HCT116 (cell line): Measurements from ENCODE around the gene USP15. TPM values are rescaled to one million over a fixed set of nuclear protein-coding genes. Genes with fewer than 3 reads are reported as not detected.

ENCODE experiments used
- ATAC-seq: fragments of 200-7000 bp; cut with Tn5 transposase; 2 replicates; pipeline ENCODE4 v1.9.1; 2020; ENCODE audit warnings: mild to moderate bottlenecking, moderate library complexity
- BruUV-seq: library from RNA; stranded (reverse); fragments of 400-500 nt; replicated peaks from 2 replicates; lab custom pipeline; 2021; lab: Mats Ljungman, UMichigan
- CTCF ChIA-PET: fragments of 300-600 bp; sonication (Branson Sonifier 250); formaldehyde crosslinking; loops from one replicate; lab custom pipeline; 2021; ENCODE audit warnings: antibody characterized with exemption; lab: Charles Lee
- POLR2A ChIA-PET: fragments of 300-600, 350-600 bp; sonication (Branson Sonifier 250); formaldehyde crosslinking; loops from one replicate; lab custom pipeline; 2021; ENCODE audit warnings: antibody characterized with exemption; lab: Charles Lee
- RAD21 ChIA-PET, 2 experiments: fragments of 300-600 bp; sonication (Branson Sonifier 250); formaldehyde crosslinking; loops; one replicate each; lab custom pipeline; 2023; ENCODE audit warnings: low total read pairs in 2 of 2; ENCODE audit not compliant: uncharacterized antibody in 2 of 2, unreplicated experiment in 2 of 2, low non-redundant PET in 1 of 2; lab: Charles Lee
- DNase-seq: peaks from one replicate; pipeline ENCODE4 v3.0.0-alpha.2; 2010; ENCODE audit warnings: low read depth, low spot score
- H2AFZ ChIP-seq: fragments of 200-600 bp; shearing (Covaris generic), sonication (generic); 2 replicates; pipeline ENCODE4 v1.6.1; 2017; ENCODE audit warnings: low read depth, mixed run types, mixed read lengths, antibody characterized with exemption, low read length; ENCODE audit not compliant: poor library complexity, severe bottlenecking
- H3K27ac ChIP-seq: 2 replicates; pipeline ENCODE4 v1.5.1; 2012; ENCODE audit warnings: low read depth, low read length
- H3K27me3 ChIP-seq: fragments of 200-600 bp; sonication (generic); 2 replicates; pipeline ENCODE4 v1.6.1; 2016; ENCODE audit warnings: mixed run types, low read length, mixed read lengths; ENCODE audit not compliant: insufficient read depth
- H3K36me3 ChIP-seq, 2 experiments: fragments of 200-500 bp in 1 of 2; fragments of 200-600 bp in 1 of 2; sonication (Bioruptor generic) in 1 of 2; sonication (generic) in 1 of 2; 2 replicates each; pipeline versions ENCODE4 v1.5.1 to v1.6.1; 2014 to 2016; ENCODE audit warnings: low read length in 2 of 2, inconsistent platforms in 1 of 2, mixed read lengths in 1 of 2, mixed run types in 1 of 2; ENCODE audit not compliant: insufficient read depth in 2 of 2, control insufficient read depth in 1 of 2
- H3K4me1 ChIP-seq, 2 experiments: fragments of 200-600 bp in 1 of 2; sonication (generic) in 1 of 2; 2 replicates each; pipeline versions ENCODE4 v1.5.1 to v1.6.1; 2012 to 2017; ENCODE audit warnings: low read length in 2 of 2, inconsistent platforms in 1 of 2, mild to moderate bottlenecking in 1 of 2, mixed read lengths in 1 of 2, mixed run types in 1 of 2, moderate library complexity in 1 of 2; ENCODE audit not compliant: insufficient read depth in 2 of 2, control insufficient read depth in 1 of 2
- H3K4me2 ChIP-seq: fragments of 200-600 bp; sonication (generic); 2 replicates; pipeline ENCODE4 v1.6.1; 2017; ENCODE audit warnings: mixed run types, low read length, mixed read lengths
- H3K4me3 ChIP-seq, 2 experiments: fragments of 200-600 bp in 1 of 2; sonication (generic) in 1 of 2; replicated peaks in 1 of 2; 2 replicates each; pipeline ENCODE4 v1.5.1; 2011 to 2016; ENCODE audit warnings: low read length in 2 of 2, control low read depth in 1 of 2, low read depth in 1 of 2, mild to moderate bottlenecking in 1 of 2, mixed read lengths in 1 of 2, mixed run types in 1 of 2
- H3K79me2 ChIP-seq: fragments of 200-600 bp; sonication (generic); 2 replicates; pipeline ENCODE4 v1.6.1; 2017; ENCODE audit warnings: mild to moderate bottlenecking, mixed run types, low read length, moderate library complexity, mixed read lengths; ENCODE audit not compliant: insufficient read depth
- H3K9ac ChIP-seq: fragments of 200-600 bp; sonication (generic); 2 replicates; pipeline ENCODE4 v1.6.1; 2016; ENCODE audit warnings: low read length, mixed read lengths
- H3K9me2 ChIP-seq: fragments of 200-600 bp; sonication (generic), shearing (Covaris generic); 2 replicates; pipeline ENCODE4 v1.6.1; 2017; ENCODE audit warnings: mixed run types, mild to moderate bottlenecking, moderate library complexity; ENCODE audit not compliant: insufficient read depth
- H3K9me3 ChIP-seq, 2 experiments: fragments of 200-500 bp in 1 of 2; fragments of 200-600 bp in 1 of 2; sonication (Bioruptor generic) in 1 of 2; sonication (generic) in 1 of 2; 2 replicates each; pipeline ENCODE4 v1.6.1; 2014 to 2017; ENCODE audit warnings: low read length in 2 of 2, mixed read lengths in 2 of 2, inconsistent platforms in 1 of 2, low read depth in 1 of 2, mild to moderate bottlenecking in 1 of 2, mixed run types in 1 of 2, moderate library complexity in 1 of 2; ENCODE audit not compliant: control insufficient read depth in 1 of 2, insufficient read depth in 1 of 2
- H4K20me1 ChIP-seq: fragments of 200-600 bp; sonication (generic), shearing (Covaris generic); 2 replicates; pipeline ENCODE4 v1.6.1; 2017; ENCODE audit warnings: mixed run types, mild to moderate bottlenecking, moderate library complexity; ENCODE audit not compliant: insufficient read depth
- ATF3 ChIP-seq: IDR thresholded peaks from 2 replicates; pipeline ENCODE4 v1.6.1; 2012
- CBX3 ChIP-seq: IDR thresholded peaks from 2 replicates; pipeline ENCODE4 v1.6.1; 2012; ENCODE audit warnings: low read depth
- EGR1 ChIP-seq: IDR thresholded peaks from 2 replicates; pipeline ENCODE4 v1.6.1; 2012; ENCODE audit warnings: low read depth
- ELF1 ChIP-seq: IDR thresholded peaks from 2 replicates; pipeline ENCODE4 v1.6.1; 2012; ENCODE audit warnings: low read depth, borderline replicate concordance
- EZH2phosphoT487 ChIP-seq: fragments of 200-600 bp; IDR thresholded peaks from 2 replicates; pipeline ENCODE4 v1.6.1; 2018; ENCODE audit warnings: antibody characterized with exemption, borderline replicate concordance
- FOSL1 ChIP-seq: IDR thresholded peaks from 2 replicates; pipeline ENCODE4 v1.6.1; 2012; ENCODE audit warnings: low read depth
- JUND ChIP-seq: IDR thresholded peaks from 2 replicates; pipeline ENCODE4 v1.6.1; 2012
- MAX ChIP-seq: IDR thresholded peaks from 2 replicates; pipeline ENCODE4 v1.6.1; 2012
- POLR2A ChIP-seq: IDR thresholded peaks from 2 replicates; pipeline ENCODE4 v1.7.0; 2011; ENCODE audit warnings: borderline replicate concordance; ENCODE audit not compliant: insufficient read depth, insufficient read length; ENCODE audit errors: extremely low read depth
- POLR2AphosphoS5 ChIP-seq: IDR thresholded peaks from 2 replicates; pipeline ENCODE4 v1.6.1; 2011; ENCODE audit warnings: mild to moderate bottlenecking, low read depth, low read length, moderate library complexity
- RAD21 ChIP-seq: IDR thresholded peaks from 2 replicates; pipeline ENCODE4 v1.6.1; 2012; ENCODE audit warnings: low read depth, mild to moderate bottlenecking
- REST ChIP-seq: IDR thresholded peaks from 2 replicates; pipeline ENCODE4 v1.6.1; 2012; ENCODE audit warnings: low read depth
- SIN3A ChIP-seq: IDR thresholded peaks from 2 replicates; pipeline ENCODE4 v1.6.1; 2012; ENCODE audit warnings: low read depth
- SRF ChIP-seq: IDR thresholded peaks from 2 replicates; pipeline ENCODE4 v1.6.1; 2012; ENCODE audit warnings: low read depth
- TCF7L2 ChIP-seq: IDR thresholded peaks from 2 replicates; pipeline ENCODE4 v1.7.0; 2011; ENCODE audit warnings: borderline replicate concordance, inconsistent platforms; ENCODE audit not compliant: insufficient read depth, insufficient read length; ENCODE audit errors: extremely low read depth
- YY1 ChIP-seq: IDR thresholded peaks from 2 replicates; pipeline ENCODE4 v1.6.1; 2011; ENCODE audit warnings: low read length, low read depth, moderate library complexity, mild to moderate bottlenecking; ENCODE audit not compliant: insufficient replicate concordance; ENCODE audit errors: extremely low read depth
- ZFX ChIP-seq: fragments of 450-650 bp; IDR thresholded peaks from 2 replicates; pipeline ENCODE4 v1.6.1; 2017
- intact Hi-C: fragments of 100-400 bp; cut with micrococcal nuclease; formaldehyde crosslinking; loops from 2 replicates; pipeline ENCODE4 v1.10.0; 2022
- total RNA-seq: library from RNA; stranded (reverse); gene quantifications from one replicate; pipeline ENCODE4 v1.2.1, GENCODE V29; 2021; ENCODE audit not compliant: unreplicated experiment

Gene USP15
- total RNA-seq, 1 experiment from 2014 or later, result 49.5 TPM

GRCh38 chr12:62379723-62380045 lies 119.5 kb downstream of the USP15 start:
- Histone ChIP-seq H3K9me2 (no peaks in the 10 kb centered on the region), H3K4me1 (no peaks in the 10 kb centered on the region), H3K9ac (no peak overlapping the region), H3K79me2 (no peaks in the 10 kb centered on the region), H3K27ac (no peak overlapping the region), H3K9me3 (no peaks in the 10 kb centered on the region), H3K4me2 (no peak overlapping the region), H2AFZ (no peak overlapping the region), H3K4me3 (no peak overlapping the region), H3K27me3 (no peaks in the 10 kb centered on the region), H4K20me1 (no peaks in the 10 kb centered on the region), H3K36me3 (no peaks in the 10 kb centered on the region)
- TF ChIP-seq MAX (no peak), CBX3 (no peak), EGR1 (no peak), YY1 (no peak), JUND (no peak), POLR2A (no peak), EZH2phosphoT487 (no peak)
- CTCF ChIA-PET, result no interaction called here
- no peak for ATAC-seq
- RAD21 ChIA-PET, result no interaction called here
- POLR2A ChIA-PET, result no interaction called here
- no TSS peak for BruUV-seq
- intact Hi-C loops, result no loop called here
- DNase-seq, result no peak

GRCh38 chr12:62382526-62382925 lies 122.3 kb downstream of the USP15 start:
- POLR2A ChIA-PET, result no interaction called here
- H3K4me2 ChIP-seq, result no peak overlapping the region
- no peak overlapping the region for H3K4me3 ChIP-seq
- H3K4me1 ChIP-seq, result no peaks in the 10 kb centered on the region
- no peaks in the 10 kb centered on the region for H3K79me2 ChIP-seq
- no TSS peak for BruUV-seq
- CTCF ChIA-PET, result no interaction called here
- no peaks in the 10 kb centered on the region for H3K9me3 ChIP-seq
- no peak overlapping the region for H2AFZ ChIP-seq
- RAD21 ChIA-PET, result no interaction called here
- H3K27ac ChIP-seq, result no peak overlapping the region
- H3K27me3 ChIP-seq, result no peaks in the 10 kb centered on the region
- H3K9ac ChIP-seq, result no peak overlapping the region
- H3K9me2 ChIP-seq, result no peaks in the 10 kb centered on the region
- H4K20me1 ChIP-seq, result no peaks in the 10 kb centered on the region
- no peak for ATAC-seq
- H3K36me3 ChIP-seq, result no peaks in the 10 kb centered on the region
- intact Hi-C loops, result no loop called here
- no peak for DNase-seq
- TF ChIP-seq ATF3 (no peak), POLR2AphosphoS5 (no peak), TCF7L2 (no peak), RAD21 (no peak), ZFX (no peak), EGR1 (no peak), ELF1 (no peak), SRF (no peak), JUND (no peak), MAX (no peak), POLR2A (no peak), REST (no peak), FOSL1 (no peak), SIN3A (no peak)
